Ascending aorta (tissue), 2 donors: ENCODE results near the gene IL1RN. TPM values are rescaled to one million over a fixed set of nuclear protein-coding genes. Genes with fewer than 3 reads are reported as not detected.

Experiments
- DNase-seq, 2 donors: peaks; one replicate each; pipeline ENCODE4 v3.0.0-alpha.2; 2019; ENCODE audit warnings: low spot score in 2 of 2
- H3K27ac ChIP-seq, 2 donors: fragments of 200-600 bp; sonication (generic); one replicate each; pipeline ENCODE4 v1.5.1; 2016 to 2017; ENCODE audit warnings: mild to moderate bottlenecking in 1 of 2
- H3K27me3 ChIP-seq: fragments of 200-600 bp; sonication (generic); one replicate; pipeline ENCODE4 v1.5.1; 2017
- H3K36me3 ChIP-seq, 2 donors: fragments of 200-600 bp; sonication (generic); one replicate each; pipeline ENCODE4 v1.5.1; 2016
- H3K4me1 ChIP-seq, 2 donors: fragments of 200-600 bp; sonication (generic); one replicate each; pipeline ENCODE4 v1.5.1; 2016 to 2017; ENCODE audit warnings: mild to moderate bottlenecking in 1 of 2
- H3K4me3 ChIP-seq, 2 donors: fragments of 200-600 bp; sonication (generic); one replicate each; pipeline ENCODE4 v1.5.1; 2016 to 2017; ENCODE audit warnings: mild to moderate bottlenecking in 1 of 2
- H3K9me3 ChIP-seq, 2 donors: fragments of 200-600 bp; sonication (generic); one replicate each; pipeline ENCODE4 v1.5.1; 2016
- intact Hi-C: fragments of 100-400 bp; cut with DNase I; formaldehyde crosslinking; loops from one replicate; pipeline ENCODE4 v1.15.1; 2023
- total RNA-seq: library from RNA; depleted of rRNA; stranded (reverse); fragments of >200 nt; gene quantifications from one replicate; pipeline ENCODE4 v1.1.0, GENCODE V29; 2016
- TF ChIP-seq, protein P1 (sequence below), 3 experiments: fragments of 200-600 bp in 2 of 3; fragments of 450-650 bp in 1 of 3; sonication (generic) in 2 of 3; IDR thresholded peaks; one replicate each; pipeline ENCODE4 v1.5.1; 2016 to 2019; ENCODE audit warnings: antibody characterized with exemption in 3 of 3, mild to moderate bottlenecking in 1 of 3, moderate library complexity in 1 of 3

The IL1RN gene, protein sequence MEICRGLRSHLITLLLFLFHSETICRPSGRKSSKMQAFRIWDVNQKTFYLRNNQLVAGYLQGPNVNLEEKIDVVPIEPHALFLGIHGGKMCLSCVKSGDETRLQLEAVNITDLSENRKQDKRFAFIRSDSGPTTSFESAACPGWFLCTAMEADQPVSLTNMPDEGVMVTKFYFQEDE
- total RNA-seq: not detected

DNA sequence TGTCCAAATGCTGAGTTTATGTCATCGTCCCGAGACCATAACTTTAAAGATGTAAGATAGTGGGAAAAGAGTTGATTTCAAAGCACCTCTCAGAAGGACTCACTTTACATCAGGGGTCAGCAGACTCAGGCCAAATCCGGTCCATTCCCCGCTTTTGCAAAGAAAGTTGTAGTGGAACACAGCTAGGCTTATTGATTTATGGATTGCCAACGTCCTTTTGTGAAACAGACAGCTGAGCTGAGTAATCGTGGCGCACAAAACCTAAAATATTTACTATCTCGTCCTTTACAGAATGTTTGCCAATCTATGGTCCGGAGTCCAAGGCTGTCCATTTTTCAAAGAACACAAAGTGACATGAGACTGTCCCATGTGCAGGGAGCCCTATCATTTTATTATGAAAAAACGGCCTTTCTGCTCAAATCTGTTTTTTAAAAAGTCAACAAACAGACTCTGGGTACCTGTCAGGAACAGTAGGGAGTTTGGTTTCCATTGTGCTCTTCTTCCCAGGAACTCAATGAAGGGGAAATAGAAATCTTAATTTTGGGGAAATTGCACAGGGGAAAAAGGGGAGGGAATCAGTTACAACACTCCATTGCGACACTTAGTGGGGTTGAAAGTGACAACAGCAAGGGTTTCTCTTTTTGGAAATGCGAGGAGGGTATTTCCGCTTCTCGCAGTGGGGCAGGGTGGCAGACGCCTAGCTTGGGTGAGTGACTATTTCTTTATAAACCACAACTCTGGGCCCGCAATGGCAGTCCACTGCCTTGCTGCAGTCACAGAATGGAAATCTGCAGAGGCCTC is at the start of gene IL1RN:
TSS of gene IL1RN (plus strand) at position 754 of the 801 bp plus-strand sequence. CDS start at position 781, 27 bp downstream.
- Histone ChIP-seq H3K9me3 (no peaks in the 10 kb centered on the region), H3K4me1 (no peaks in the 10 kb centered on the region), H3K4me3 (no peak within 1 kb of the TSS), H3K36me3 (no peaks in the 10 kb centered on the region), H3K27me3 (no peaks in the 10 kb centered on the region), H3K27ac (no peak within 1 kb of the TSS)
- TF ChIP-seq, protein P1, sequence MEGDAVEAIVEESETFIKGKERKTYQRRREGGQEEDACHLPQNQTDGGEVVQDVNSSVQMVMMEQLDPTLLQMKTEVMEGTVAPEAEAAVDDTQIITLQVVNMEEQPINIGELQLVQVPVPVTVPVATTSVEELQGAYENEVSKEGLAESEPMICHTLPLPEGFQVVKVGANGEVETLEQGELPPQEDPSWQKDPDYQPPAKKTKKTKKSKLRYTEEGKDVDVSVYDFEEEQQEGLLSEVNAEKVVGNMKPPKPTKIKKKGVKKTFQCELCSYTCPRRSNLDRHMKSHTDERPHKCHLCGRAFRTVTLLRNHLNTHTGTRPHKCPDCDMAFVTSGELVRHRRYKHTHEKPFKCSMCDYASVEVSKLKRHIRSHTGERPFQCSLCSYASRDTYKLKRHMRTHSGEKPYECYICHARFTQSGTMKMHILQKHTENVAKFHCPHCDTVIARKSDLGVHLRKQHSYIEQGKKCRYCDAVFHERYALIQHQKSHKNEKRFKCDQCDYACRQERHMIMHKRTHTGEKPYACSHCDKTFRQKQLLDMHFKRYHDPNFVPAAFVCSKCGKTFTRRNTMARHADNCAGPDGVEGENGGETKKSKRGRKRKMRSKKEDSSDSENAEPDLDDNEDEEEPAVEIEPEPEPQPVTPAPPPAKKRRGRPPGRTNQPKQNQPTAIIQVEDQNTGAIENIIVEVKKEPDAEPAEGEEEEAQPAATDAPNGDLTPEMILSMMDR (IDR thresholded peaks at IDR 0.05): no peak
- intact Hi-C loops: no loop called here
- DNase-seq: peak; percentile 22 to 61

DNA sequence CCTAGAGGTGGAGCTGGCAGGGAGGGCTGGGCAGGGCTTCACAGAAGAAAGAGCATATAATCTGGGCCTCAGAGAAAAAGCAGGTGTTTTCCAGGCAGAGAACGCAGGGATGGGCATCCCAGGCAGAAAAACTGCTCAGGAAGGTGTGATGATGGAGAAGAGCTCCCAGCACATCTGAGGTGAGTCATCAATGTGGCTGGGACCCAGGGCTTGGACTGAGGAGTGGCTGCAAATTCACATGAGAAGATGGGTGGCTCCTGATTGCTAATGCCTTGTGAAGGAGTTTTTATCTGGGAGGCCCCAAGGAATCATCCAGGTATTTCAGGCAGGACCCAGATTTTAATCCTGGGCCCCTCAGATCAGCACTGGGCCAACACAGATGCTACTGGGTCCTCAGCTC is 49.5 kb upstream of the IL1RN start:
- Histone ChIP-seq H3K9me3 (no peaks in the 10 kb centered on the region), H3K27me3 (no peaks in the 10 kb centered on the region), H3K4me3 (no peak overlapping the region), H3K36me3 (no peaks in the 10 kb centered on the region), H3K4me1 (no peaks in the 10 kb centered on the region), H3K27ac (no peak overlapping the region)
- intact Hi-C loops: no loop called here
- DNase-seq: no peak
- TF ChIP-seq, protein P1 (IDR thresholded peaks at IDR 0.05): no peak

DNA sequence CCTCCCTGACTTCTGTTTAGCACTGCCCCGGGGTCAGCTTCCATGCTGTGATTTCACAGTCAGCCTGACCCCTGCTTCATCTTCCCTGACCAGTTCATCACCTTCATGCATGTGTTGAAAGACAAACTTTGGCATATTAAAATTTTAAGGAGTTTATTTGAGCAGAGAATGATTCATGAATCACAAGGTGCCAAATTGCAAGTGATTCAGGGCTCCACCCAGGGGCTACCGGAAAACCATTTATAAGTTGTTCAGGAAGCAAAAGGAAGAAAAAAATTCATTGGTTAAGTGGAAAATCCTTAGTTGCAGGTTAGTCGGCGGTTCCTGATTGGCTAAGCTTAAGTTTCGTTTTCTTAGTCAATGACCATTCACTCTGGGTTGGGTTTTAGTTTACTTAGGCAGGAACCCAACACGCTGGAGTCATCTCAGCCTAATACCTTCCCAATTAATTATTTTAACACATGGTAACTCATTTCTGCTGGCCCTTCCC is 49.0 kb upstream of the IL1RN start:
- no peaks in the 10 kb centered on the region for H3K36me3 ChIP-seq
- intact Hi-C loops: no loop called here
- H3K9me3 ChIP-seq: no peaks in the 10 kb centered on the region
- TF ChIP-seq, protein P1 (IDR thresholded peaks at IDR 0.05): no peak
- no peak for DNase-seq
- H3K4me1 ChIP-seq: no peaks in the 10 kb centered on the region
- no peak overlapping the region for H3K4me3 ChIP-seq
- no peak overlapping the region for H3K27ac ChIP-seq
- H3K27me3 ChIP-seq: no peaks in the 10 kb centered on the region

DNA sequence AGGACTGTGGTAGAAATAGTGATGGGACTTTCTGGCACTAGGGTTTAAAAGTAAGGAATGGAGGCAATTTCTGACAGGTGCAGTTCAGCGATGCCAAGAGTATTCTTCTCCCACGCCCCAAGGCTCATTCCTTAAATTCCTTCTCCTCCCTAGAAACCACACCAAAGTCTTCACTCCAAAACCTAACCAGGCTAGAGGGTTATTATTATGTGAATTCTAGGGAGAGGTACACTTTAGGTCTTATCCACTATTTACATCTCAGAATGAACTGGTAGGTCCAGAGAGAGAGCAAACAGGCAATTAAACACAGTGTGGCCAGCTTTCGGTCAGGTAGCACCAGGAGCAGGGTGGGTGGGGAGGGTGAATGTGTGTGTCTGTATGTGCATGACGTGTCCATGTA is 48.3 kb upstream of the IL1RN start:
- TF ChIP-seq, protein P1 (IDR thresholded peaks at IDR 0.05): no peak
- Histone ChIP-seq H3K9me3 (no peaks in the 10 kb centered on the region), H3K4me1 (no peaks in the 10 kb centered on the region), H3K4me3 (no peak overlapping the region), H3K27ac (no peak overlapping the region), H3K27me3 (no peaks in the 10 kb centered on the region), H3K36me3 (no peaks in the 10 kb centered on the region)
- DNase-seq: no peak
- intact Hi-C loops: no loop called here

DNA sequence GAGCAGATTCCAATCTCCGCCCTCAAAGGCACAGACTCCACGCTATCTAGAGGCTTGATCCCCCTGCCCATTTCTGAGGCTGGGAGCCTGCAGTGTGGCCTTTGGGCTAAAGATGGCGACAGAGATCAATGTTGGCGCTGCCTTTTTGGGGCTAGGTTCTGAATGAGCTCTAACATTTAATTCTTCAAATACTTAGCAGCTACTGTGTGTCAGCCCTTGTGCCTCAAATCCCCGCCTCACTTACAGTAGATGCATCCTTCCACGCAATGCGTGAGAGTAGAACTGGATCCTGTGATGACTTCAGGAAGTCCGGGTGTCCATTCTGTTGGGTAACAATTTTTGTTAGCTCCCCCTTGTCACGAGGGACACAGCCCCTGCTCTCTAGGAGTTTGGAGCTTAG is 47.3 kb upstream of the IL1RN start:
- H3K4me1 ChIP-seq: no peaks in the 10 kb centered on the region
- intact Hi-C loops: no loop called here
- no peaks in the 10 kb centered on the region for H3K9me3 ChIP-seq
- no peaks in the 10 kb centered on the region for H3K36me3 ChIP-seq
- TF ChIP-seq, protein P1 (IDR thresholded peaks at IDR 0.05): peak in 1 of 3 experiments; percentile 39
- H3K27me3 ChIP-seq: no peaks in the 10 kb centered on the region
- DNase-seq: no peak
- H3K27ac ChIP-seq: no peak overlapping the region
- no peak overlapping the region for H3K4me3 ChIP-seq
